HG03025 (cell line): ENCODE data around the gene CAMK2G.

Experiments
- ATAC-seq: cut with Tn5 transposase; IDR thresholded peaks from one replicate; pipeline ENCODE4 v1.9.1; 2021; ENCODE audit warnings: mild to moderate bottlenecking, moderate library complexity; ENCODE audit not compliant: unreplicated experiment, low FRiP score

The CAMK2G gene

DNA sequence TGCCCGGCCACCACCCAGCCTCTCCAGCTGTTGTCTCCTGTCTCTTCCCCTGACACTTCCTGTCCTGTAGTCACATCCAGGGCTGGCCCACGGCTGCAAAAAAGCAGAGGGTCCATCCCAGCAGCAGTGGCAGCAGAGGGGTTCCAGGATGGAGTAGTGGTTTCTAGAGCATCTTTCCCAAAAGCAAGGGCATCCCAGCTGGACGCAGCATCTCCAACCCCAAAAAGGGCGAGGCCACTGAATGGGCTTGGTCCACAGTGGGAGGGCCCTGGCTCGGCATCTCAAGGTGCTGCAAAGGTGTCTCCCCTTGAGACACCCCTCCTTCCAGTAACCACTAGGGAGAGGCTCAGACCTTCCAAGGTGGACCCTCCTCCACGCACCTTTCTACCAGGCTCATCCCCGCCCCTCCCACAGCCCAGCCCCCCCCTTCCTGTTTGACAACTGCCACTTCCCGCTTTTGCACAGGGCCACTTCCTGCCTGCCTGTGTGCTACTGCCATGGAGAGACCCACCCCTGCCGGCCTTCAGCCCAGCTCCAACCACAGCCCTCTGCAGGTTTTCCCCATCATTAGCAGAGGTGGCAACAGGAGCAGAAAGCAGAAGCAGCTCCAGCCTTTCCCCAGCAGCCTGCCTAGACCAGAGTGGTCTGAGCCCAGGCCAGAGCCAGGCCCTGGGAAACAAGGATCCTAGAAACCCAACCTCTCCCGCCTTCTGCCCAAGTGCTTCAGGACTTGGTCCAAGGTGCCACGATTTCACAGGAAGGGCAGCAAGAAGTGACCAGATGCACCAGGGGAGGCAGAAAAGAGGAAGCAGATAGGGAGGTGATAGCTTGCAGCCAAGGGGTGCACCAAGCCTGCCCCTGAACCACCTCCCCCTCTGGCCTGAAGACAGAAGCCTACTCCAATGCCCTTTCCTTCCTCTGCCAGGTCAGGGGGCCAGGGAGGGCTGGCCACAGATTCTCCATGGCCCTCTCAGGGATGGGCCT is 8.6 kb downstream of the CAMK2G start:
- no peak for ATAC-seq

DNA sequence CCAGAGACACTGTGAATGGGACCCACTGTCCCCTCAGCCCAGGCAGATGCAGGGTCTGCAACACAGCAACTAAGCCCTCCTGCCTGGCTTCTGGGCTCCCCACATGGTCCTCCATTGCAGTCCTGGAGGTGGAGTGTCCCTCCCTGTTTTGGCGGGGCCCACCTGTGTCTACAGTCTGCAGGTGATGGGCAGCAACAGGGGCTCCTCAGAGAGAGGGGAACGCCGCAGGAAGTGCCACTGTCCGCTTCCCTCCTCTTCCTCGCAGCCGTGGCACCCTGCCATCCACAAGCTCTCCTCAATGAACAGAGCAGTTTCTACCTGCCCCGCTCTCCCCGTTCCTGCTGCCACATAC is 9.3 kb downstream of the CAMK2G start:
- ATAC-seq: no peak

DNA sequence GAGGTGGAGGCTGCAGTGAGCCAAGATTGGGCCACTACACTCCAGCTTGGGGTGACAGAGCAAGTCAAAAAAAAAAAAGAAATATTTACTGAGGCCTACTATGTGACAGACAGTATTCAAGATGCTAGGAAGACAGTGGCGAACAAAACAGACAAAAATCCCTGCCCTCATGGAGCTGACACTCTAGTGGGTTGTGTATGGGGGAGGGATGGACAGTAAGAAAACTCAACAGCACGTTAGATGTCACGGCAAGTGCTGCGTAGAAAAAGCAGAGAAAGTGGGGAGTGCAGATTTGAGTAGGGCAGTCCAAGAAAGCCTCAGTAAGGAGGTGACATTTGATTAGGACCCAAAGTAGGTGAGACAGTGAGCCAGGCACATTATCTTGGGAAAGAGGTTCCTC is 10.1 kb downstream of the CAMK2G start:
- ATAC-seq: no peak

DNA sequence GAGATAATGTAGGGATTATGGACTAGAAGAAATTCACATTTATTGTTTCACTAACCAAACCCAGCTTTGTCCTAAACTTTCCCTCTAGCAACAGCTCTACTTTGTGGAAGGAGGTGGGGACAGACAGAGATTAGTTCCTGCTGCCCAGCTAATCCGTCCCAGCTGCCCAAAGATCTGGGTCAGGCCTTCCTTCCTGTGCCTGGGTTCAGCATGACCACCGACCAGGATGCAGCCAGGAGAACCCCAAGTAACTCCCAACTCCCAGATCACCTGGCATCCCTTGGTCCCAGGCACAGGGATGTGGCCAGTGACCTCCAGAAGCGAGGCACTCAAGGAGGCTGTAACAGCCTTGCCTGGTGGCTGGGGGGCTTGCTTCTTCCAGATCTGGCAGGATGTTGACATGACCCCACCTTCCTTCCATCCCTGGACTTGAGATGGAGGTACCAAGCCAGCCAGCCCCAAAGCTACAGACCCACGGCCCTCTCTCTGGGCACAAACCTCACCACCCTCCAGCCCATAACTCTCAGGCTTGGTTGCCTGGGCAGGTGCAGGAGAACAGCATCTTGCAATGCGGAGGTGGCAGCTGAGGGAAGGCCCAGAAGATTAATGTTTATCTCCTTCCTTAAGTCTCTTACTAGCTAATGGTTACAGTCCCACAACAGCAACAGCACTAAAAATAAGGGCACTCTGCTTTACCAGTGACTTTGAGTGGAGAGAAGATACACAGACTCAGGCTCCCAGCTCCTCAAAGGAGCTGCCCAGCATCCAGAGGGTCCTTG is 11.1 kb downstream of the CAMK2G start:
- no peak for ATAC-seq

DNA sequence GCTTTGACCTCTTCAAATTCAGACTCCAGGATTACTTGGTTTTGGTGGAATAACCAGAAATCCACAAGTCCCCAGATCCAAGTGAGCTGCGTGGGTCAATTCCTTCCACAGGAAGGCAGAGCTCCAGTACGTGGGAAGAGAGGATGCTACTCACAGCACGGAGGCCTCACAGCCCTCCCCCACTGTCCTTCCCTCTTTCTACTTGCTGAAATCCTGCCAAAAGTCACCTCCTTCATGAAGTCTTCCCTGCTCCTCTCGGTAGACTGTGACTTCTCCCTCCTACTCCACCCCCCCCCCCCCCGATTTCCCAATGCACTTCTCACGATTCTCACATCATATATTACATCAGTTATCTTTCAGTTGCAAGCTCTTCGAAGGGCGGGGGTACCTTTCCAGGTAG is 12.3 kb downstream of the CAMK2G start:
- no peak for ATAC-seq

DNA sequence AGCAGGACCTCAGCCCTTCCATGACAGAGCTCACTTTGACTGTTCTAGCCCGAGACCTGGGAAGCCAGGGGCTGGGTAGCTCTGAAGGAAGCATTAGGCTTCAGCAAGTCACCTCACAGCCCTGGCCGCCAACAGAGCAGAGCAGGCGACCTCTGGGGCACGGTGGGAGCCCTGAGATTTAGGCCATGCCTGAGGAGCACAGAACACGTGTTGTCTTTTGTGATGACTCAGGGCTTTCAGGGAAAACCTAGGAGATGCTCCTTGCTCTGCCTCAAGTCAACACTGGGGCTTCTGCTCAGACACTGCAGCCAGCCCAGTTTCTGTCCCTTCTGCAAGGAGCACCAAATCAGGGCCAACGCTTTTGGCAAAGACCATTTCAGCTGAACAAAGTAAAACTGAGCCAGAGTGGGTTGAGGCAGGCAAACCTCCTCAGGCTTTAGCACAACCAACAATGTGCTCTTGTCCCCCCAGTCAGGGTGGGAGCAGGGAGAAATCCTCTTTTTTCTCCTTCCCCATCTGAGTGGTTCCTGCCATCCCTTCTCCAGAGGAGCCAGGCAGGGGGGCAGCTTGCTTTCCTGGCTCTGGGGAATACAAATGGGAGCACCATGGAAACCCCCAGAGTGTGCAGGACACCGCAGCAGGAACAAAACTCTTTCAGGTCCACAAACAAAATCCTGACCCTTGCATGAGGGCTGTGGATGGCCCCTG is 14.4 kb downstream of the CAMK2G start:
- no peak for ATAC-seq

DNA sequence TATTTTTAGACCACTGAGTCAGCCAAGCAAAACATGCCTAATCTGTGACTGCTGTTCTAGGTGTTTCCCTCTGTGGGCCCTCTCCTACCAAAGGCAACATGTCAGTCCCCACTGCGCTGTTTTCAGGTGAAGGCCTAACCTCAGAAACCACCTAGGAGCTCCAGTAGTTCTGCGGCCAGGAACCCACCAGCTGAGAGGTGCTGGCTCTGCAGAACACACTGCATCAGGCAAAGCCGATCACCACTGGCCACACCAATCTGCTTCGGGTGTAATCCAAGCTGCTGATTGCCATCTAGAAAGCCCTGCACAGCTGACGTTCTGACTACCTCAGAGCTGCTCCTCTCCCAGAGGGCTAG is 14.9 kb downstream of the CAMK2G start:
- ATAC-seq: no peak

DNA sequence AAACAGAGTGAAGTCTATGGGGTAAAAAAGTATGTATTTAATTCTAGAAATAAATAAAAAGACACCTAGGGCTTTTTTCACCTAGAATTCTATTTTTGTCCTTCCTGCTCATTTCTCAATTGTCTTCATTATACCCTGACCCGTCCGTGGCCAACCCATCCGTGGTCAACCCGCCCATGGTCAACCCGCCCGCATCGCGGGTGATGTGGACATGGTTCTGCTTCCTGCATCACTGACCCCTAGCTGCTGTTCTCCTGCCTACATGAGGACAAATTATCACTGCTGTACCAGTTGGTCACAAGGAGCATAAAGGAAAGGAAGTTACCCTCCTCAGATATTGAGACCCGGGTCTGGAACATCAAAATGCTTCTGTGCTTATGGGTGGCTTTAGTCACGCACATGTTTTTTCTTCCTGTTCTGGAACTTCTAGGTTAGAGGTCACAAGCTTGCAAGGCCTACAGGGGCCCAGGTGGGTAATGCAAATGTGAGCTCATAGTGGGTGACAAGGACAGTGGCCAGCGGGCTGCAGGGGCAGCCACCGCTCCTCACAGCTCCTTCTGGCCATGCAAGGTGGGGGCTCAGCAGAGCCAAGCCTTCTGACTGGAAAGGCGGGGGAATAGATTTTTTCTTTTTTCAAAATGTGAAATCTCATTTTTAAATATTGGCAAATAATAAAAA is 15.5 kb downstream of the CAMK2G start:
- ATAC-seq: no peak

DNA sequence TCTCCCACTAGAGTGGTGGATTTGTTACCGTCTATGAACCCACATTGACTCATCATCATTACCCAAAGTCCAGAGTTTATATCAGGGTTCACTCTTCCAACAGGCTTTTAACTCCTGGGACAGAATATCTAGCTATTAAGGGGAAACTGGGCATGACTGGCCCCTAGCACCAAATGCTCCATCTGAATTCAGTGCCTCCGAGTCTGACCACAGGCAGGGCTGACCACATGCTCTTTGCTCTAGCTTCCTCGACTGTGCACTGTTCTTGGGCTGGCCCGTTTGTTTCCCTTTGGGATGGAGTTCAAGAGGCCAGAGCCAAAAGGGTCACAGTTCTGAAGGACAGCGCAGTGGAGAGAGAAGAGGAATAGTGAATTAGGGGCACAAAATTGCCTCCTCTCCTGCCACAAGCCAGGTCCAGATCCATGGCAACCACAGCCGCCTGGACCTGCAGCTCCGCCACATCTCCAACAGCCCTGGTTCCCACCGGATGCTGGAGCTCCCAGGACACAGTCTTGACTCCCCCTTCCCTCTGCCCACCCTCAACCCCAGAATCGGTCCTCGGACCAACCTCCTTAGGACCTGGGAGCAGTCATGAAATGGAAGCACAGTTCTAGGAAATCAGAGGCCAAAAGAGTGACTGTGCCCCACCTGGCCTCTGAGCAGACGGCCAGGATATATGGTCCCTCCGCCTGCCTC is 16.2 kb downstream of the CAMK2G start:
- no peak for ATAC-seq

DNA sequence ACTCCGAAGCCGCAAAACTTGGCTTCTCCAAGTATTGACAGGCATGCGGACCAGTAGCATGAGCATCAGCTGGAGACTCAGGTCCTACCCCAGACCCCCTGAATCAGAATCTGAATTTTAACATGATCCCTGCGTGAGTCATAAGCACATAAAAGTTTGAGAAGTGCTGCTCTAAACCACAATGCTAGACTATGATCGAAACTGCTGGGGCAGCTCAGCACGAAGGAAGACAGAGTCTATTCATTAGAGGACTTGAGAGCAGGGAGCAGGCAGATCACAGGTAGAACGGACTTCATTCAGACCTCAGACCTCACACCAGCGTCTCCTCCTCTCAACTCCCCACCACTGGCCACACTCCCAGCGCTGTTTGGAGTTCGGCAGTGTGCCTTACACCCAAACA is 16.9 kb downstream of the CAMK2G start:
- ATAC-seq: no peak

DNA sequence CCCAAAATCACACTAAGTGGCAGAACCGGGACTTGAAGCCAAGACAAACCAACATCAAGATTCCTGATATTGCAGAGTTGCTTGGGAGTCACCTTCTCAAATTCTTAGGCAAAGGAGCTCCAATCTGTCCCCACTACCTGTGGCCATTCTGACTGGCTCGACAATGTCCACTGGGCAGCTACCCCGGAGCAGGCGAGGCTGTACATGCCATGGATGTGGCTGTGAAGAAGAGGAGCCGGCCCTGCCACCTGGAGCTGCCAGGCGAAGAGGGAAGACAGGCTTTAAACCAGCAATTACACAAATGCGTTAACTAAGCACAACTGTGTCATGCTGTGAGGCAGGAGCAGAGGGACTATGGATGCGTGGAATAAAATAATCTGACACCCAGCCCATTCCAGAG is 18.1 kb downstream of the CAMK2G start:
- no peak for ATAC-seq

DNA sequence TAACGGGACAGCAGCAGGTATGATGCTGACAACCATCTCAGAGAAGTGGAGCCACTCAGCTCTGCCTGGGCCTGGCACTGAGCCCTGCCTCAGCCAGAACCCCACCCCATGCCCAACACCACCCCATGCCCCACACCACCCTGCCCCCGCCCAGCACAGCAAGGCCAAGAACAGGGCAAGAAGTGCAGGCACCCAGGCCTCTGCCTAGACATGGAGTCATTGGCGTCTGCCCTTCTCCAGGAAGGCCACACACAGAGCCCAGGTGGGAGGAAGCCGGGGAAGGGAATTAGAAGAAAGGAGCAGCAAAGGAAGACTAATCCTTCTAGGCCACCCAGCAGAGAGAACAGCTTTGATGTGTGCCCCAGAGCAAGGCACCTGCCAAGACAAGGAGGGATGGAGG is 18.9 kb downstream of the CAMK2G start:
- no peak for ATAC-seq

DNA sequence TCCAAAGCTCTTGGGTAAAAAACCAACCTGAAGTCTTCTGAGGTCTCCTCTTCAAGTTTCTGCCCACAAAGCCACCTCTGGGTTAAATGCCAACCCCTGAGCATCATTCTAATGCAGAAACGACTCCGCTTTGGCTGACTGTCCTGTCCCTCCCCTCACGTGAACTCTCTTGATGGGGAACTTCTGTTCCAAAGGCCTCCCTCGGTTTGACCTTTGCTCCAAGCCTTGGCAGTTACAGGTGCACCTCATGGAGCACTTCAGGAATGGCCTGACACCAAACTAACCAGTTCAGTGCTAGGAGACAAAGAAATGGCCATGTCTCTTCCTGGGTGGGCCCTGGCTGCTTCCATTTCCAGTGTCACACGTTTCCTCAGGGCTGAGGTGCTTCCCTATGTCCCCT is 20.0 kb downstream of the CAMK2G start:
- ATAC-seq: no peak

DNA sequence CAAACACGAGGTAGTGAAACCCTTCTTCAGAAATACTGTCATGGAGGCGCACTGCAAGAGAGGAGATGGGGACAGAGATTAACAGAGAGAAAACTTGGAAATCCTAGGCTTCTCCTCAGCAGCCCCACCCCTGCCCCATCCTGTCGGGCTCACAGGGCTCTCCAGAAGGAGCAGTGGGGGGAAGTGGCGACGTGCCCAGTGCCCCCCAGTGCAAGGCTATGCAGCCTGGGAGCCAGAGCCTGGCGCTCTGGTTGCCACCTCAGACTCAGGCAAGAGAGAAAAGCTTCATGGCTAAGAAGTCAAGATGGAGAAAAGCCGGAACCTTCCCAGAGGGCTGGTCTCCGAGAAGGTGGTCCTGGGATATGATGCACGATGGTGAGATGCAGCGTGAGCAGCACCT is 21.2 kb downstream of the CAMK2G start:
- ATAC-seq: no peak

DNA sequence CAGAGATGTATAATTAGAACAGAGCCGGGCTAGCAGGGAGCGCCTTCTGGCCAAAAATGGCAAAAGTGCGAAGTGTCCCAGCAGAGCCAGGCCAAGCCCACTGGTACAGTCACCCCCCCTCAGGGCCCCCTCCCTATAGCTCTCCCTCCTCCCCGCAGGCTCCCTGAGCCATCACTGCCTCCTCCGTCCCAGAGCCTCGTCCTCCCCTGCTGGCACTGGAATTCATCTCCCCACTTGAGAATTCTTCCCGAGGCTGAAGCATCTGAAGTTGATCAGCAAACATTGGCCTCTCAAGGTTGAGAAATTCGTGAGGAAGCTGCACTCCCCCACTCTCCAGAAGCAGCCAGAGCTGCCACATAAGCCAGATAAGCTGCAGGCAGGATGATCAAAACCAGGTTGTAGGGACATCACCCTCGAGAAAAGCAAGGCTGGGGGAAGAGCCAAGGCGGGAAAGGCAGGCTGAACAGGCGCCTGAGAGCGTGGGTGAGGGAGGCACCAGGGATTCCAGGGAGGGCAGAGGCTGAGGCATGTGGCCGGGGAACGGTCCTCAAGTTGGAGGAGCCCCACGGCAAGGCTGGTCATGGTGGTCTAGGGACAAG is 23.4 kb downstream of the CAMK2G start:
- ATAC-seq: no peak

DNA sequence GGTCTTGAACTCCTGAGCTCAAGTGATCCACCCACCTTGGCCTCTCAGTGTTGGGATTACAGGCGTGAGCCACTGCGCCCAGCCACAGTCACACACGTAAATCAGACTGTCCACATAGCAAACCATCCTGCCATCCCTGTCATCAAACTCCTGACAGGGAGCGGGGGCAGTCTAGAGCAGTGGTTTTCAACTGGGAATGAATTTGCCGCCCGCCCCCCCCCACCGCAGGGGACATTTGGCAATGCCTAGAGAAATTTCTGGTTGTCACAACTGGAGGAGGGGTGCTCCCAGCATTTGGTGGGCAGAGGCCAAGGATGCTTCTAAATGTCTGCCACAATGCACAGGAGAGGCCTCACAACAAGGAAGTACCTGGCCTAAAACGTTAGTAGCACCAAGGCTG is 24.1 kb downstream of the CAMK2G start:
- no peak for ATAC-seq

DNA sequence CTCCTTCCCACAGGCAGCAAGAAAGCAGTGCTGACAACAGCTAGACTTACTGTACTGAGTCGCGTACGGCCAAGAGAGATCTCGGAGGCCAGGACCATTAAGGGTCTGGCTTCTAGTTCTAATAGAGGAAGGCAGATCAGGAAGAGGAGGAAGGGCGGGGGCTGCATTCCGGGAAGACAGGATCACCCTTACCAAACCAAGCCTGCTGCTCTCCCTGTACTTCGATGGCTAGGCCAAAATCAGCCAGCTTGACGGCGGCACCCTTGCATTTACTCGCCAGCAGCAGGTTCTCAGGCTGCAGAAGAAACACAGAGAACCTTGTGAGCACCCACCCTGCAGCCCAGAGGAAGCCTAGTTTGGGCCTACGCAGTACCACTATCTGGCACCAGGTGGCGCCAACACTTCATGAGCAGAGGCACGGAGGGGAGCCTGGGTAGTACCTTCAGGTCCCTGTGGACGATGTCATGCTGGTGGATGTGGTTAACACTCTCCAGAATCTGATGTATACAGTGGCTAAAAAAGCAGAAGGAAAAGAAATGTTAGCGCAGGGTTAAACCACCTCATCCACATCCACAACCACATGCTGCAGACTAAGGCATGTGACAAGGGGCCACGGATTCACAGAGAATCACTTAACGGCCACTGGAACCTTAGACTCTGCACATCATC is 25.4 kb downstream of the CAMK2G start:
- ATAC-seq: no peak

DNA sequence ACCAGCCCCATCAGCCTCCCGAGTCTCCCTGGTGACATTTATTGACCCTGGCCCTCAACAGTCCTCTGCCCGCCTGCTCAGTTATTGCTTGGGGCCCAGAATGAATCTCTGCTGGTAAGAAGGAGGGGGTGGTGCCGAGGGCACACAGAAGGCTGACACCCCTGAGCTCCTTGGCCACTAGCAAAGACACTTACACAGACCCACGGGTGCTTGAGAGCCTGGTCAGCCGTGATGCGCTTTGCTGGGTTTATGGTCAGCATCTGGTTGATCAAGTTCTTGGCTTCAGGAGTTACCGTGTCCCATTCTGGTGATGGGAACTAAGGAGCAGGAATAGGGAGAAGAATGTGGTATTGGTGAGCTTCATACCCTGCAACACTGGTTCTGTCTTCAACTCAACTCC is 27.3 kb downstream of the CAMK2G start:
- ATAC-seq: no peak

DNA sequence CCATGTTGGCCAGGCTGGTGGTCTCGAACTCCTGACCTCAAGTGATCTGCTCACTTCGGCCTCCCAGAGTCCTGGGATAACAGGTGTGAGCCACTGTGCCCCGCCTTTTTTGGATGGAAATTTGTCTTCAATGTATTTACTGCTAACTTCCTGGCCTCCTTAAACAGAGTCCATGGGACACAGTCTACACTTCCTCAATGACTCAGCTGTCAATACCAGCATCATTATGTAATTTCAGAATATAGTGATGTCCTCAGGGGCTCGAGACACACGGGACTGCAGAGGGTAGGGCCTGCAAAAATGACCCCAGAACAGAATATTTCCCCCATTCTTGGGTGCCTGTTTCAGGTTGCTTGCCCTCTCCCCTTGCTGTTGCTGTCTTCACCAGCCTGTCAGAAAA is 31.1 kb downstream of the CAMK2G start:
- no peak for ATAC-seq
